Right atrium auricular region (tissue), 2 donors: ENCODE results near the gene CCDC102B. TPM values are rescaled to one million over a fixed set of nuclear protein-coding genes. Genes with fewer than 3 reads are reported as not detected.

Experiments used
- DNase-seq: peaks from one replicate; pipeline ENCODE4 v3.0.0-alpha.2; 2019; ENCODE audit warnings: low spot score
- H3K27ac ChIP-seq, 2 donors: fragments of 200-600 bp; sonication (generic); 1 replicate in 1 of 2; 2 replicates in 1 of 2; pipeline ENCODE4 v1.5.1; 2016 to 2019
- H3K27me3 ChIP-seq, 2 donors: fragments of 200-600 bp; sonication (generic); one replicate each; pipeline versions ENCODE4 v1.5.1 to v1.6.0; 2017 to 2019
- H3K36me3 ChIP-seq: fragments of 200-600 bp; sonication (generic); one replicate; pipeline ENCODE4 v1.5.1; 2016
- H3K4me1 ChIP-seq, 2 donors: fragments of 200-600 bp; sonication (generic); one replicate each; pipeline versions ENCODE4 v1.5.1 to v1.6.0; 2017 to 2019
- H3K4me3 ChIP-seq, 2 donors: fragments of 200-600 bp; sonication (generic); 1 replicate in 1 of 2; 2 replicates in 1 of 2; pipeline ENCODE4 v1.5.1; 2017 to 2019; ENCODE audit warnings: mild to moderate bottlenecking in 1 of 2, moderate library complexity in 1 of 2
- H3K9me3 ChIP-seq, 2 donors: fragments of 200-600 bp; sonication (generic); one replicate each; pipeline ENCODE4 v1.5.1; 2019
- CTCF ChIP-seq, 2 donors: fragments of 200-600 bp; sonication (generic); IDR thresholded peaks; one replicate each; pipeline ENCODE4 v1.5.1; 2019; ENCODE audit warnings: antibody characterized with exemption in 2 of 2
- total RNA-seq, 2 donors: library from RNA; depleted of rRNA; stranded (reverse); fragments of >200 nt; gene quantifications; one replicate each; pipeline ENCODE4 v1.1.0, GENCODE V29; 2016

Gene CCDC102B
- total RNA-seq, 2 donors from 2014 or later = 2.5 to 5.9 TPM

- H3K4me3 ChIP-seq = no peak overlapping the region
- no peak for TF ChIP-seq CTCF (IDR thresholded peaks at IDR 0.05)
- no peaks in the 10 kb centered on the region for H3K9me3 ChIP-seq
- H3K27me3 ChIP-seq = no peaks in the 10 kb centered on the region
- no peak overlapping the region for H3K27ac ChIP-seq
- H3K36me3 ChIP-seq = no peaks in the 10 kb centered on the region
- no peak for DNase-seq
- no peaks in the 10 kb centered on the region for H3K4me1 ChIP-seq
These were observed 117.2 kb downstream of the CCDC102B start for GRCh38 chr18:68915061-68915460.

- no peaks in the 10 kb centered on the region for H3K27me3 ChIP-seq
- no peaks in the 10 kb centered on the region for H3K36me3 ChIP-seq
- H3K4me1 ChIP-seq = no peaks in the 10 kb centered on the region
- no peaks in the 10 kb centered on the region for H3K9me3 ChIP-seq
- H3K27ac ChIP-seq = no peak overlapping the region
- no peak overlapping the region for H3K4me3 ChIP-seq
- no peak for TF ChIP-seq CTCF (IDR thresholded peaks at IDR 0.05)
- no peak for DNase-seq
These were observed 118.9 kb downstream of the CCDC102B start for GRCh38 chr18:68916734-68917133.

- no peak for DNase-seq
- H3K27ac ChIP-seq = no peak overlapping the region
- TF ChIP-seq CTCF (IDR thresholded peaks at IDR 0.05) = no peak
- no peak overlapping the region for H3K4me3 ChIP-seq
- H3K36me3 ChIP-seq = no peaks in the 10 kb centered on the region
- H3K4me1 ChIP-seq = no peaks in the 10 kb centered on the region
- H3K27me3 ChIP-seq = no peaks in the 10 kb centered on the region
- no peaks in the 10 kb centered on the region for H3K9me3 ChIP-seq
These were observed 120.3 kb downstream of the CCDC102B start for GRCh38 chr18:68918216-68918615.

GRCh38 chr18:68919900-68920299 lies 122.0 kb downstream of the CCDC102B start:
- no peak overlapping the region for H3K27ac ChIP-seq
- no peak for TF ChIP-seq CTCF (IDR thresholded peaks at IDR 0.05)
- no peak overlapping the region for H3K4me3 ChIP-seq
- H3K4me1 ChIP-seq = no peaks in the 10 kb centered on the region
- no peaks in the 10 kb centered on the region for H3K9me3 ChIP-seq
- H3K27me3 ChIP-seq = no peaks in the 10 kb centered on the region
- no peaks in the 10 kb centered on the region for H3K36me3 ChIP-seq
- DNase-seq = no peak

- Histone ChIP-seq H3K4me3 (no peak overlapping the region), H3K36me3 (no peaks in the 10 kb centered on the region), H3K9me3 (no peaks in the 10 kb centered on the region), H3K4me1 (no peaks in the 10 kb centered on the region), H3K27ac (no peak overlapping the region), H3K27me3 (no peaks in the 10 kb centered on the region)
- no peak for TF ChIP-seq CTCF (IDR thresholded peaks at IDR 0.05)
- no peak for DNase-seq
These were observed 124.5 kb downstream of the CCDC102B start for GRCh38 chr18:68922392-68922791.

- no peaks in the 10 kb centered on the region for H3K27me3 ChIP-seq
- no peak overlapping the region for H3K4me3 ChIP-seq
- H3K27ac ChIP-seq = no peak overlapping the region
- peak in 1 of 2 donors; percentile 51 for TF ChIP-seq CTCF (IDR thresholded peaks at IDR 0.05)
- no peak for DNase-seq
- no peaks in the 10 kb centered on the region for H3K4me1 ChIP-seq
- no peaks in the 10 kb centered on the region for H3K36me3 ChIP-seq
- H3K9me3 ChIP-seq = no peaks in the 10 kb centered on the region
These were observed 127.4 kb downstream of the CCDC102B start for GRCh38 chr18:68925268-68925667.
